Stimulated activated CD4-positive, alpha-beta T cell treated with anti-CD3 and anti-CD28 coated beads, Interleukin-2, amount 100 ng/mL, for 48 hours (primary cell): ENCODE results near the gene TEX22.

ENCODE experiments used
- DNase-seq, 2 donors: peaks; one replicate each; pipeline ENCODE4 v3.0.0-alpha.2; 2020

Gene TEX22

GRCh38 chr14:105444859-105445258 lies 46.5 kb downstream of the TEX22 start:
- DNase-seq, result no peak

- DNase-seq, result no peak
Observed at GRCh38 chr14:105445290-105445689, 47.0 kb downstream of the TEX22 start.

GRCh38 chr14:105445901-105446845 lies 47.8 kb downstream of the TEX22 start:
- DNase-seq, result no peak

- no peak for DNase-seq
Observed at GRCh38 chr14:105446971-105447370, 48.6 kb downstream of the TEX22 start.

GRCh38 chr14:105447651-105448640 lies 49.6 kb downstream of the TEX22 start:
- no peak for DNase-seq

GRCh38 chr14:105448706-105449111 lies 50.4 kb downstream of the TEX22 start:
- peak; percentile 59 to 65 for DNase-seq

GRCh38 chr14:105449276-105450122 lies 51.2 kb downstream of the TEX22 start:
- DNase-seq, result no peak

- DNase-seq, result no peak
Observed at GRCh38 chr14:105450123-105450505, 51.8 kb downstream of the TEX22 start.

- no peak for DNase-seq
Observed at GRCh38 chr14:105450864-105451720, 52.8 kb downstream of the TEX22 start.

- no peak for DNase-seq
Observed at GRCh38 chr14:105452963-105453362, 54.6 kb downstream of the TEX22 start.

GRCh38 chr14:105453847-105454246 lies 55.5 kb downstream of the TEX22 start:
- DNase-seq, result no peak

- DNase-seq, result no peak
Observed at GRCh38 chr14:105455086-105455640, 56.8 kb downstream of the TEX22 start.

GRCh38 chr14:105455766-105456660 lies 57.7 kb downstream of the TEX22 start:
- DNase-seq, result no peak

GRCh38 chr14:105456736-105457617 lies 58.6 kb downstream of the TEX22 start:
- DNase-seq, result no peak

- no peak for DNase-seq
Observed at GRCh38 chr14:105458010-105458409, 59.7 kb downstream of the TEX22 start.

GRCh38 chr14:105458571-105458970 lies 60.2 kb downstream of the TEX22 start:
- DNase-seq, result no peak

GRCh38 chr14:105460116-105460515 lies 61.8 kb downstream of the TEX22 start:
- no peak for DNase-seq

GRCh38 chr14:105460616-105461015 lies 62.3 kb downstream of the TEX22 start:
- DNase-seq, result no peak

GRCh38 chr14:105461903-105462302 lies 63.6 kb downstream of the TEX22 start:
- no peak for DNase-seq
